EH (cell line): ENCODE data around the gene ANKS1A.
A peak's percentile ranks its signal among the peaks of the same experiment; 100 is the strongest.
"Not testable (repeated sequence)": the region's sequence is repeated elsewhere in the genome, so short reads cannot be mapped to it uniquely, and the experiment has no call there.

Experiments
- DNase-seq: peaks from one replicate; pipeline ENCODE4 v3.0.0-alpha.2; 2015; ENCODE audit warnings: low read depth

The ANKS1A gene

DNA sequence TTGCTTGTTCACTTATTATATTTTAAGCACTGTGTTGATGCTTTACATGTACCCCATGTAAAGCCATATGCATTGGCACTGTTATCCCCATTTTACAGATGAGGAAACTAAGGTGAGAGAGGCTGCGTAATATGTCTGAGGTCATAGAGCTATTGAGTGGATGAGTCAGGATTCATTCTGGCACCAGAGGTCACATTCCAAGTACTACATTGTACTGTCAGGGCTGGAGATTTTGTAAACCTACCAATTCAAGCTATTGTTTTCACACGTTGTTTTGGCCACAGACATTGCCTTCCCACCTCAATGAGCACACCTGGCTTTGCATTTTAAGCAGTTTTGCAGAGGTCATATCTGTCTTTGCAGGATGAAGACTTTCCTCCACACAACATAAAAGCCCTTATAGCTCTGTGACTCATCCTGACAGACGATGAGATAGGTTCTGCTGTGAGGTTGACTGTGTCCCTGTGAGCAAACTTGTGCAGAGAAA, 33.2 kb downstream of the ANKS1A start:
- DNase-seq = peak; percentile 68

DNA sequence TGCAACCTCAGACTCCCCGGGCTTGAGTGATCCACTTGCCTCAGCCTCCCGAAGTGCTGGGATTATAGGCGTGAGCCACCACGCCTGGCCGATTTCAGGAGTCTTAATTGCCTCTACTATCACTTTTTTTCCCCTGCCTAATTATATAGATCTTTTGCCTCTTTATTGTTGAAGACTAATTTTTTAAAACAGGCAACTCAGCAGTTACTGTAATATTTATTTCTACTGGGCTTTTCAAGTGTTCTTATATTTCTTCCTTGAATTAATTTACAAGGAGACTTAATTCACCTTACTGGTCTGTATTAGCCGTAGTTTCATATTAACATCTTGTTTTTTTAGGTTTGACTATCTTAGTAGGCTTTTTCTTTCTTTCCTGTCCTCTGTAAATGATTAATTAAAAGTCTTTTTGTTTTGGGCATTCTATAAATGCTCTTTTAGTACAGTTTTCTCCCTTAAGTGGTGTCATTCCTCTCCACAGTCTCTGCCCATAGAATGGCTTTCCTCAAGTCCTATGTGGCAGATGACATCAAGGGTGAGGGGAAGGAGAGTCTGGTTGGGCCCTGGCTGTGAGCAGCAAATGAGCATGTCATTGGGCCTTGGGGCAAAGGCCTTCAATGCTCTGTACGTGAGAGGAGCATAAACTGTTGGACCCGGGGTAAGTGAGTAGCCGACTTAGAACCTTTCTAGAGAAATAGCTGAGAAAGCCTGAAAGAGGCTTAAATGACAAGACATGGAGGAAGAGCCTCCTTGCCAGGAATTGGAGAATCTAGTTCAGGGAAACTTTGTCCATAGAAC, 36.0 kb downstream of the ANKS1A start:
- DNase-seq = no peak

DNA sequence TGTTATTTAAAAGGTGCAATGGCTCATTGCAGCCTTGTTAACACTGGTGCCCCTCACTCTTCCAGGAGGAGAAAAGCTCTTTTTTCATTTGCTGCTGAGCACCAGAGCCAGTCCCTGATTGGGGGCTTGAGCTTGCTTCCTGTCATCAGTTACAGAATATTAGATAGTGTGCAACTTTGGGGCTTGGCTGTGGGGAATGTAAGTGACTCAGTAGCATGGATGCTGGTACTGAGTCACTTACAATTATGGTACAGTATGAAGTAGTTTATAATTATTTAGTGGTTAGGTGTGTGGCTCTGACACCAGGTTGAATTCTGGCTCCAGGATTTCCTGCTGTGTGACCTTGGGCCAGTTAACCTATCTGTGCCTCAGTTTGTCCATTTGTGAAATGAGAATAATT, 37.6 kb downstream of the ANKS1A start:
- peak; percentile 74 for DNase-seq

DNA sequence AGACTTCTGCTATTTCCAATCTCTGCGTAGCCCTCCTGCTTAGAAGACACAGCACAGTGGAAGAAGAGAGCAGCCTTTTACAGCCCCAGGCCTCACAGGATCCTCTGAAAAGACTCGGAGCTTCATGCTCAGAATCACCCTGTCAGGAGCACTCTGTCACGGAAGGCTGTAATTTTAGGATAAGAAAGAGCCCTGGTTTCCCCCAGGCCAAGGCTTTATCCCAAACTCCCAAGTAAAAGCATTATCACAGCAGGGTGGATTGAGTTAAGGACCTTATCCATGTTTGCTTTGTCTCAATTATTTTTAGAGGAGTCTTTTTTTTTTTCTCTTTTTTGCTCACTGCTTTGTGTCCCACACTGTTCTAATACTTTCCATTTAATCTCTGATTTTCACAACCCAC, 39.2 kb downstream of the ANKS1A start:
- DNase-seq = no peak

DNA sequence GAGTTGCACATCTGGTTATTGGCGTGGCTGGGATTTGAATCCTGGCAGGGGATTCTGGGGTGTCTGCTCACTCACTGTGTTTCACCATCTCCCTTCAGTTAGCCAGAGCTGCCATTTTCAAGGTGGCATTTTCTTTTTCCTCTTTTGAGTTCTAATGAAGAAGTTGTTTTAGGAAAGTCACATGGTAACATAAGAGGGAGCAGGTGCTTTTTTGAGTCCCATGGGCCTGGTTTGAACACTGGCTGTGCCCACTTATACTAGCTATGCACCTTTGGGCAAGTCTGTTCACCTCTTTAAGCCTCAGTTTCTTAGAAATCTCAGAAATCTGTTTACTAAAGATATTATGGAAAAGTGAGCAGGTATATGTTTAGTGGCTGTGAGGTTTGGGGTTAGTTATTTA, 39.6 kb downstream of the ANKS1A start:
- no peak for DNase-seq

DNA sequence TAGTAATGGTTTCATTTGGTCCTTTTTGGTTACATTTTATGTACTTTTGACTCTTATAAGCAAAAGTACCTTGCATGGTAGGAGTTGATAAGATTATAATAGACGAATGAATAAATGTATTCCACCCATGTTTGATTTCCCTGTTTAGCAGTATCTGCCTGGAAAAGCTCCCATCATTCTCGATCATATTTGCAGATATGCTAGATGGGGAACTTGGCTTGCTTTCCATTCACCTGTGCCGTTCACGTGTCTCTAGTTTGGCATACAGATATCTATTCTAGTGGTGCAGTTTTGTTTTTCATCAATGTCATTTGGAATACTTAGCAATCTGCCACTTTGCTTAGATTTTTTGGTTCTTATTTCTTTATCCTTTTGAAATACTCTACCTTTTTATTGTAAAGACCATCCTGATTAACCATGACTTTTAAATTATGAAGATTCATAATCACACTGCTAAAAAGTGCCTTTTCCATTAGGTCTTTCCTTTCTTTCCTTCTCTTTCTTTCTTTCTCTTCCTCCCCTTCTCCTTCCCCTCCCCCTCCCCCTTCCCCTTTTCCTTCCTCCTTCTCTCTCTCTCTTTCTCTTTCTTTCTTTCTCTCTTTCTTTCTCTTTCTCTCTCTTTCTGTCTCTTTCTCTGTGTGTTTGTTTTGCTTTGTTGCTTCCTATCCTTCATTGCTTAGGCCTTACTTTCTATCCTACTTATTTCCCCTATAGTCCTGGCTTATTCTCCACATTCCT, 40.4 kb downstream of the ANKS1A start:
- no peak for DNase-seq

DNA sequence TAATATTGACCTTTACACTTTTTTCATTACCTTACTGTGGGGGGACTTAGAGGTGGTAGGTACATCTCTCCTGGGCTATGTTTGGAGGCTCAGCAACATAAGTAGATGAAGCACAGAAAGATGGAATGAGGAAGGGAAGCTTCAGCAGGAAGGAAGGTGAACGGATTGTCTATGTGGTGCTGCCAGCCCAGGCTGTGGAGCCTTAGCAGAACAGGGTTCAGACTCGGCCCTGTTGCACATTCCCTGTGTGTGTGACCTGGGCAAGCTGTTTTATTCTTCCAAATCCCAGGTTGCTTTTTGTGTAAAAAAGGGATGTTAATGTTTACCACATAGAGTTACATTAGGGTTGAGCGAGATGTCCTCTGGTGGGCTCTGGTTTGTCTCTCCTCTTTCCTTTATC, 41.2 kb downstream of the ANKS1A start:
- no peak for DNase-seq

DNA sequence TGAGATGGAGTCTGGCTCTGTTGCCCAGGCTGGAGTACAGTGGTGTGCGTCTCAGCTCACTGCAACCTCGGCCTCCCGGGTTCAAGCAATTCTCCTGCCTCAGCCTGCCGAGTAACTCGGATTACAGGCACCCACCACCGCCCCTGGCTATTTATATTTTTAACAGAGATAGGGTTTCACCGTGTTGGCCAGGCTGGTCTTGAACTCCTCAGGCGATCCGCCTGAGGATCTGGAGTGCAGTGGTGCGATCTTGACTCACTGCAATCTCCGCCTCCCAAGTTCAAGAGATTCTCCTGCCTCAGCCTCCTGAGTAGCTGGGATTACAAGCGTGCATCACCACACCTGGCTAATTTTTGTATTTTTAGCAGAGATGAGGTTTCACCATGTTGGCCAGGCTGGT, 43.1 kb downstream of the ANKS1A start:
- not testable (repeated sequence) for DNase-seq

DNA sequence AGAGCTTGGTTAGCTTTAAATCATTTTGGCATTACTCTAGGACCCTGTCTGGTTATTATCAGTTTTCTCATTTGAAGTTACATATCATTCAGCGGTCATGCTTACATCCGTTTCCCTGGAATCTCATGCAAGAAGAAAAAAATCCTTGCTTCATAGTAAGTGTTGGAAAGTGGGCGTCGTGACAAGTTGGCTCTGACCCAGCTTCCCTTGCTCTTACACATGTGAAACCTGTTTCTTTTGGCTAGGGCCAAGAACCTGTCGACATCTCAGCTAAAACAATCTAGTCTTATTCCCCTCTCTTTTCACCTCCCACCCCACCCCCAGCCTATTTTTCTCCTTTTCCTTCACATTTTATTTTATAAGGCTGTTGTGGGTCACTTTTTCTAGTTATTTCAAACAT, 45.5 kb downstream of the ANKS1A start:
- DNase-seq = peak; percentile 11

DNA sequence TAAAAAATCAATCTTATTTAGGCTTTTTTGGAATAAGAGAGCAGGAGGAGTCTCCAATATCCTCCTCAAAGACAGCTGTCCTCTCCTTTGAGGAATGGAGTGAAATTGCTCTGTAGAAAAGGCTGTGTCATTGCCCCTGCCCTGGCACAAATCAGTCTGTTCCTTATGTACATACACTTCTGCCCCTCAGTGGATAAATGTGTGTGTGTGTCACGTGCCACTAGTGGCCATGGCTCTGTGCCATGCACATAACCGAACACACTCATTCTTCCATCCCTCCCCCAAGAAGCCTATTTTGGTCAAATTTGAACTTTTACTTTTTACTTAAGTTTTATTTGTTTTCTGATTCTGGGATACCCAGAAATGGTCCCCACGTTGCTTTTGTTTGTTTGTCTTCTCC, 49.2 kb downstream of the ANKS1A start:
- peak; percentile 10 for DNase-seq

DNA sequence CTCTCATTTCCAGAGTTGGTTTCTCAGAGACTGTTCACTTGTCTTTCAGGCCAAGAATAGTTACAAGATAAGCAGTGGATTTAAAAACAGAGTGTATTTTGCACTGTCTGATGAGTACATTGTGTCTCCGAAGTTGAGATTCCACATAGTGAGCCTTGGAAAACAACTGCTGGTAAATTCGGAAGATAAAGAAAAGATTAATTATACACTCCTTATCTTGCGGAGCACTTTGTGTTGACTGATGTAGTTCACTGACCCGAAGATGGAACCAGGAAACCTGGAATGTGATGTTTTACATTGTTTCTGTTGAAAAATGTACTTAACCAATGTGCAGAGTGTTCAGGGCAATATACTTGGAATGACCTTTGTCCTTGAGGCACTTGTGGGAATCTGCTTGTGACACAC, 51.0 kb downstream of the ANKS1A start:
- DNase-seq = peak; percentile 16

DNA sequence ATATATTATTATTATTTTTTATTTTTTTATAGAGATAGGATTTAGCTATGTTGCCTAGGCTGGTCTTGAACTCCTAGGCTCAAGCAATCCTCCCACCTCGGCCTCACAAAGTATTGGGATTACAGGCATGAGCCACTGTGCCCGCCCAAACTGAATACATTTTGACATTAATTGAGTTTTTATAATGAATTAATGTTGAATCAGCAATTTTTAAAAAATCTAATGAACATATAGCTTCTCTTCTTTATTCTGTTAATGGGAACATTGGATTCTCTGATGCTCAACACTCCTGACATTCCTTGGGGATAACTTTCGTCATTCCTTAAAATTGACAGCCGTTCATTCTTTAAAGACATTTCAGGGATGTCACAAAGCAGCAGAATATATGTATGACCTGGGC, 52.4 kb downstream of the ANKS1A start:
- no peak for DNase-seq

DNA sequence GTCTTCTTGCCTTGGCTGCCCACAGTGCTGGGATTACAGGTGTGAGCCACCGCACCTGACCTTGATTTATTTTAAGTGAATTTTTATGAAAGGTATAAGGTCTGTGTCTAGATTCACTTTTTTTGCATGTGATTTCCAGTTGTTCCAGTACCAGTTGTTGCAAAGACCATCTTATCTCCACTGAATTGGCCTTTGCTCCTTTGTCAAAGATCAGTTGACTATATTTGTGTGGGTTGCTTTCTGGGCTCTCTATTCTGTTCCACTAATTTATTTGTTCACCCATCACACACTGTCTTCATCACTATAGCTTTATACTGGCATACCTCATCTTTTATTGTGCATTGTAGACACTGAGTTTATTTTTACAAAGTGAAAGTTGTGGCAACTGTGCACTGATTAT, 56.3 kb downstream of the ANKS1A start:
- no peak for DNase-seq

DNA sequence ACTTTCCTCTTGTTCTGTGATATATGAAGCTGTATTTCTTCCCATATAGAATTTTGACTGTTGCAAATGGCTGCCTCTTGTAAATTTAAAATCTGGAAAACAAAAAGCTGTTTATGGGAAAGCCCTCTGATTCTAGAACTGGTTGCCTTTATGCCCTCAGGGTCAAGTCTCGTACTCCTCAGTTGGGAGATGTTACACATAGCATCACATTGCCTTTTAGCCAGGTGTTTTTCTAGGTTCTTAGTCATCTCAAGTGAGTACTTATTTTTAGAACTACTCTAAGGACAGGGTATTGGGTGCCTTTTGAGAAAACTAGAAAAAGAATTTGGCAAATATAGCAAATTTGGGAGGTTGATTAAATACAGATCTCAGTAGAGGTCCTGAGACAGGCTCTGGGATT, 58.5 kb downstream of the ANKS1A start:
- no peak for DNase-seq

DNA sequence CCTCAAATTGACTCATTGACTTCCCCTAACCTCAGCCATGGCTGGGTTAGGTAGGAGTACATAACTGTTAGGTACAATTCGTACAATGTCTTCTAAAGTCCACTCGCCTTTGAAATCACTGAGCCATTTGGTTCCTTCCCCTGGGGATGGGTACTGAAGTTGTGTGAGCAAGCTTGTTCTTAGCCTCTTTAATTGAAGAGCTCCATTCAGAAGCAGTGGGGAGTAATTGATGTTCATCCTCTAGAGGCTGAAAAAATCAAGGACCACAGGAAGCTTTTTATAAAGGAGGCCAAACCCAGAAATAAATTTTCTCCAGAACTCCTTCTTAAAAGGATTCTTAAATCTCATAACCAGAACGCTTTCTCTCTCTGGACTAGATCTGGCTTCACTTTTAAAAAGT, 60.6 kb downstream of the ANKS1A start:
- no peak for DNase-seq

DNA sequence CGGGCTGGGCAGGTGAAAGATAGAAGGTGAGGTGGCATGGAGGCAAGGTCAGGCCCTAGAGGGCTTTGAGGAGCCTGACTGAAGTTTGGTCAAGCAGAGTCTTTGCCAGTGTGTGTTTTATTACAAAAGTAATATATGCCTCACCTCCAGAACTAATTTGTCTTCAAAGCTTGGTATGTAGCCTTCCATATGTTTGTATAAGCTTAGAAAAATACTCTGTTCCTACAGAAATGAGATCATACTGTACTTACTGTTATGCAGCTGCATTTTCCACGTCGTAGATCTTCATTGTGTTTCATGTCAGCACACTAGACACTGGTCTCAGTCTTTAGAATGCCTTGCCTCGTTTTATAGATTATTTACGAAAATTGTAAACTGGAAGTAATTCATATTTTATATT, 61.8 kb downstream of the ANKS1A start:
- DNase-seq = no peak

DNA sequence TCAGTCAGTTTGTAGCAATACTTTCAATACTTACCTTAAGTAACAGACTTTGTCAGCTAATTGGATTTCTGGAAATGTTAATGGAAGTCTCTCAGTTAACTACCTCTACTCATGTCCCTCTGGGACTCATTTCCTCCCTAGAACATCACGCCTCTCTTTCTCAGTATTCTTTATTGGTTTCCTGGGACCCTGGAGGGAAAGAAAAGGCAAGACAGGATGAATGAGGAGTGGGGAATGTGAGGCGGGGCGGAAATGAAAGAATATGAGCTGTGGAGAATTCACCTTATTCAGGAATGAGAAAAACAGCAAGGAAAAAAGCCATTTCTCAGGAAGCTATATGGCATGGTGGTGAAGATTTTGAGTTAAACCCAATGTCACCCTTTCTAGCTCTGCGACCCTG, 62.7 kb downstream of the ANKS1A start:
- no peak for DNase-seq

DNA sequence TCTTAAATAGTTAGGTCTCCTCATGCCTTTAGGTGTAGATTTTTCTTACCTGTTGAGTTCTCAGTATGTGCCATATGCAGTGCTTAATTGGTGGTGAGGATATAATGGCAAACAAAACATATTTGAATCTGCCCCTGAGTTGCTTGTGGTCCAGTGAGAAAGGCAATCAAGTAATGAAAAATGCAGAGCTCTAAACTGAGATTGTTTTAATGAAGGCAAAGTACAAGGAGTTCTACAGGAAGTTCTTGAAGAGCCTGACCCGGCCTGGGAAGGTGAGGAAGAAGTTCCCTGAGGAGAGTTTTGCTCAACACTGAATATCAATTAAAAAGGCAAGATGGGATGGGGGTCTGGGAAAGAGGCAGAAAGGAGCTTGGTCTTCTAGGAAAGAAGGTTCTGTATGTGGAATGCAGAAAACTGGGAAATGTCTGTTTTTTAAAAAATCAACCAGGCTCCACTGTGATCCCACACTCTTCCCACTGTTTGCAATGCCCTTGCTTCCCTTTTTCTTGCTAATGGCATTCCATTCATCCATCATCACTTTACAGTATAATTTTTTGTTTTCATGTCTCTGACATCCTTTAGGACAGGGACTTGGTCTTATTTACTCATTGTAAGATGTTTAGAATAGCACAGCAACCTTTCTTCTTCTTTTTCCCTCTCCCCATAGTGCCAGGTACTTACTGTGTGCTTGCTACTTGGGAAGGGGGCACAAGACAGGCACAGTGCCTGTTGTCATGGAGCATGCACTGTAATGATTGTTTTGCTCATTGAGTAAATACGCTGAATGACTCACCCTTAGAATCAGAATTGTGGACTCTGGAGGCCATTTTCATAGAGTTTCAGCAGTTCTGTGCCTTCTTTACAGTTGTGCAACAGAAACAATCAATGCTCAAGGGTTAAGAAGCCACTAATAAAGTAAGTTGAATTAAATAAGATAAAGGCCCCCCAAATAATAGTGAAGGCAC, 64.3 kb downstream of the ANKS1A start:
- DNase-seq = peak; percentile 61

DNA sequence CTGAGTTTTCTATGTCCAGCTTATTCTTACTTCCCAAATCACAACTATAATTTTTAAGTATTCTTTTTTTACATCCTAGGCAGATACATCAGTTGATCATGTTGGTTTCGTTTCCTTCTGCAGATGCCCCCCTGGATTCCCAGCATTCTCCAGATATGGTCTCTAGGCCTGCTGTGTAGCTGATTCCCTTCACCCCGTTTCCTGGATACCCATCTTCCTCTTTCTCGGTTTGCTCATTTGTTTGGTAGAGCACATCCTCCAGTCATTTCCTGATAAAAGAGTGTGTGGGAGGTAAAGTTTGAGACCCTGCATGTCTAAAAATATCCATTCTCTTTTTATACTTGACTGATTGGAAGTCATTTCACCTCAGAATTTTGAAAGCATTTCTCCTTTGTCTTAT, 66.4 kb downstream of the ANKS1A start:
- no peak for DNase-seq

DNA sequence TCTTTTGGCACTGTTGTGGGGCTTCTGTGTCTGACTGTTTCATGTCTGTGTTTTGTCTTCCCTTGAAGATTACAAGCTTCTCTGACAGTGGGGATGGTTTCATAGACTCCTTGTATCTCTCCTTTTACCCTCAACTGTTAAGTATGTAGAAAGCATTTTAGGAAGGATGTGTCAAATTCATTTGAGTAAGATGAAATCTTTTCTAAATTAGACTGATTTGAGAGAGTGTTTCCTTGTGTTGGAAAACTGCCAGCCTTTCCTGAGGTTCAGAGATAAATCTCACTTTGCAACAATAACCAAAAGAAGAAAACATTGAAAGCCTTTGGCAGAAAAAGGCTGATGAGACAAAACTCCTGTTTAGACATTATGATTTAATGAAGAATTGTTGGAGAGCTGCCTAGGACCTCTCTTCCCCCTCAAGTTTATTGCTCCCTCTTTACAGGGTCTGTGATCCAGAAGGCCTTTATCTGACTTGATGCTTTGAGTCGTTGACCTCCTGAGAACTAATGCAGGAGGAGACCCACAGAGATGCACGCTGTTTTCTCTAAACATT, 68.3 kb downstream of the ANKS1A start:
- no peak for DNase-seq

DNA sequence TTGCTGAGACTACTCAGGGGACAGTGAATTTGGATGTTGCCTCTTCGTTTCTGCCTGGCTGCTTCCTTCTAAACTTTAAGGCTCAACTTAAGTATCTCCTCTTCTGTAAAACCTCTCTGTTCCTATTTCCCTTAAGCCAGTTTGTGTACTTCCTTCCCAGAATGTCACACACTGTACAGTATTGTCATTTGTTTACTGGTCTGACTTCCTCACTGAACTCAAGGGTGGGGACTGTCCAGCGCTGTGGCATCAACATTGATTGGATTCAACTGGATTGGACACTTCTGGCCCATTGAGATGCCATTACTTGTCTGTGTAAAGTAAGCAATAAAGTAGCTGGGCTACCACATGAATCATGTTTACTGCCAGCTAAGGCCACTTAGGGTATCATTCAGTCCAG, 69.7 kb downstream of the ANKS1A start:
- DNase-seq = no peak

DNA sequence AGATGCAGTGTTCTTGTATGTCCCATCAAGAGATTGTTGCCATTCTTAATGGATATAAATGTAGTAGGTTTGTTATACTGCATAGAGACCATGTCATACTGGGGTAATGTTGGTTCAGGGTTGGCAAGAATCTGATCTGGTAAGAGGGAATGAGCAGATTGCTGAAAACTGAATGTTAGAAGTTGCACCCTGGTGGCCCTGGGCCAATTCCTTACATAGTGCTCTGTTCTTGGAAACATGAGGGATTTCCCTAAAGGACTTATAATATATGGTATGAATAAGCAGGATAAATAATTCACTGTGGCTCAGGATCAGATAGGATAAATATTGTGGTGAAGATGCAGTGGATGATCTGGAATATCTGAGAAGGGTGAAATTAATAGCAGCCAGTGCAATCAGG, 70.2 kb downstream of the ANKS1A start:
- DNase-seq = no peak
